IPS DF 6.9 (cell line): ENCODE data around the gene PRSS56.
"Not testable (repeated sequence)": the region's sequence is repeated elsewhere in the genome, so short reads cannot be mapped to it uniquely, and the experiment has no call there.

Source experiments
- DNase-seq: peaks from one replicate; pipeline ENCODE4 v3.0.0-alpha.2; 2013; ENCODE audit warnings: low read depth, low spot score
- H3K27ac ChIP-seq: one replicate; pipeline ENCODE4 v1.5.1; 2013; ENCODE audit warnings: low read length, control low read depth
- H3K27me3 ChIP-seq: 2 replicates; pipeline ENCODE4 v1.6.1; 2013; ENCODE audit warnings: mild to moderate bottlenecking, low read length; ENCODE audit not compliant: control insufficient read depth, insufficient read depth
- H3K36me3 ChIP-seq: 2 replicates; pipeline ENCODE4 v1.6.1; 2013; ENCODE audit warnings: low read length; ENCODE audit not compliant: control insufficient read depth, insufficient read depth
- H3K4me1 ChIP-seq: 2 replicates; pipeline ENCODE4 v1.6.1; 2013; ENCODE audit warnings: low read length; ENCODE audit not compliant: control insufficient read depth, insufficient read depth
- H3K4me3 ChIP-seq: 2 replicates; pipeline ENCODE4 v1.5.1; 2013; ENCODE audit warnings: mild to moderate bottlenecking, low read length
- H3K9me3 ChIP-seq: 2 replicates; pipeline ENCODE4 v1.6.1; 2013; ENCODE audit warnings: low read length, inconsistent platforms; ENCODE audit not compliant: control insufficient read depth, insufficient read depth
- WGBS: extraction: QIAGEN DNeasy Blood & Tissue Kit; methylation state at CpG from one replicate; pipeline ENCODE4 v1.1.7; 2013; ENCODE audit warnings: mixed read lengths, missing lambda C conversion rate; ENCODE audit not compliant: insufficient read length, insufficient coverage; 5-methylcytosine and 5-hydroxymethylcytosine counted together

Gene PRSS56

GRCh38 chr2:232556426-232556825, 36.2 kb downstream of the PRSS56 start:
- no peaks in the 10 kb centered on the region for H3K9me3 ChIP-seq
- H3K27me3 ChIP-seq: no peaks in the 10 kb centered on the region
- peaks cover 8% of the 10 kb centered on the region; the same call in 1 of the 2 replicates for H3K36me3 ChIP-seq
- no peak overlapping the region for H3K4me3 ChIP-seq
- no peak overlapping the region for H3K27ac ChIP-seq
- WGBS: no CpG with 5 or more reads among the region's 3 CpGs
- no peaks in the 10 kb centered on the region for H3K4me1 ChIP-seq
- no peak for DNase-seq

GRCh38 chr2:232562515-232563151, 42.4 kb downstream of the PRSS56 start:
- H3K36me3 ChIP-seq: peaks cover 11% of the 10 kb centered on the region; the same call in 1 of the 2 replicates
- DNase-seq: no peak
- no CpG with 5 or more reads among the region's 8 CpGs for WGBS

GRCh38 chr2:232563580-232563979, 43.4 kb downstream of the PRSS56 start:
- no peak for DNase-seq
- WGBS: no CpG with 5 or more reads among the region's 3 CpGs
- H3K9me3 ChIP-seq: no peaks in the 10 kb centered on the region
- H3K36me3 ChIP-seq: peaks cover 13% of the 10 kb centered on the region; the same call in 1 of the 2 replicates
- no peaks in the 10 kb centered on the region for H3K27me3 ChIP-seq
- no peaks in the 10 kb centered on the region for H3K4me1 ChIP-seq
- no peak overlapping the region for H3K4me3 ChIP-seq
- no peak overlapping the region for H3K27ac ChIP-seq

More at GRCh38 chr2:232562515-232563151, 42.4 kb downstream of the PRSS56 start:
- H3K4me1 ChIP-seq: no peaks in the 10 kb centered on the region
- H3K9me3 ChIP-seq: no peaks in the 10 kb centered on the region
- no peak overlapping the region for H3K4me3 ChIP-seq
- H3K27ac ChIP-seq: no peak overlapping the region
- no peaks in the 10 kb centered on the region for H3K27me3 ChIP-seq

GRCh38 chr2:232567721-232568120, 47.5 kb downstream of the PRSS56 start:
- DNase-seq: no peak
- Histone ChIP-seq H3K9me3 (no peaks in the 10 kb centered on the region), H3K36me3 (peaks cover 22% of the 10 kb centered on the region; the same call in 1 of the 2 replicates), H3K4me1 (no peaks in the 10 kb centered on the region), H3K4me3 (no peak overlapping the region), H3K27me3 (no peaks in the 10 kb centered on the region), H3K27ac (no peak overlapping the region)

GRCh38 chr2:232568161-232568560, 48.0 kb downstream of the PRSS56 start:
- H3K27ac ChIP-seq: no peak overlapping the region
- H3K4me3 ChIP-seq: no peak overlapping the region
- peaks cover 22% of the 10 kb centered on the region; the same call in 1 of the 2 replicates for H3K36me3 ChIP-seq
- H3K27me3 ChIP-seq: no peaks in the 10 kb centered on the region
- H3K9me3 ChIP-seq: no peaks in the 10 kb centered on the region
- no CpG with 5 or more reads among the region's 5 CpGs for WGBS
- no peaks in the 10 kb centered on the region for H3K4me1 ChIP-seq
- DNase-seq: no peak

- WGBS: no CpG with 5 or more reads among the region's 9 CpGs
- Histone ChIP-seq H3K9me3 (no peaks in the 10 kb centered on the region), H3K36me3 (peaks cover 25% of the 10 kb centered on the region; the same call in 1 of the 2 replicates), H3K4me1 (no peaks in the 10 kb centered on the region), H3K4me3 (no peak overlapping the region; the same call in 1 of the 2 replicates), H3K27ac (no peak overlapping the region), H3K27me3 (no peaks in the 10 kb centered on the region)
- no peak for DNase-seq
These were observed 49.4 kb downstream of the PRSS56 start for GRCh38 chr2:232569541-232569940.

- not testable (repeated sequence) for DNase-seq, H3K4me3 ChIP-seq, H3K27ac ChIP-seq, H3K27me3 ChIP-seq, H3K9me3 ChIP-seq, H3K4me1 ChIP-seq
- peaks cover 21% of the 10 kb centered on the region; the same call in 1 of the 2 replicates for H3K36me3 ChIP-seq
- WGBS: no CpG with 5 or more reads among the region's 6 CpGs
These were observed 50.3 kb downstream of the PRSS56 start for GRCh38 chr2:232570481-232570880.

- no CpG with 5 or more reads among the region's 7 CpGs for WGBS
- Histone ChIP-seq H3K27ac (no peak overlapping the region), H3K9me3 (no peaks in the 10 kb centered on the region), H3K4me1 (no peaks in the 10 kb centered on the region), H3K36me3 (peaks cover 21% of the 10 kb centered on the region; the same call in 1 of the 2 replicates), H3K4me3 (no peak overlapping the region), H3K27me3 (no peaks in the 10 kb centered on the region)
- no peak for DNase-seq
These were observed 50.9 kb downstream of the PRSS56 start for GRCh38 chr2:232571026-232571474.

- DNase-seq: no peak
- no peaks in the 10 kb centered on the region for H3K4me1 ChIP-seq
- no peak overlapping the region for H3K27ac ChIP-seq
- no peaks in the 10 kb centered on the region for H3K9me3 ChIP-seq
- no peak overlapping the region for H3K4me3 ChIP-seq
- peaks cover 15% of the 10 kb centered on the region; the same call in 1 of the 2 replicates for H3K36me3 ChIP-seq
- H3K27me3 ChIP-seq: no peaks in the 10 kb centered on the region
These were observed 52.9 kb downstream of the PRSS56 start for GRCh38 chr2:232573042-232573441.

- Histone ChIP-seq H3K4me3 (no peak overlapping the region), H3K9me3 (no peaks in the 10 kb centered on the region), H3K27ac (no peak overlapping the region), H3K27me3 (no peaks in the 10 kb centered on the region), H3K36me3 (peaks cover 12% of the 10 kb centered on the region; the same call in 1 of the 2 replicates), H3K4me1 (no peaks in the 10 kb centered on the region)
- DNase-seq: no peak
- no CpG with 5 or more reads among the region's 8 CpGs for WGBS
These were observed 53.7 kb downstream of the PRSS56 start for GRCh38 chr2:232573771-232574435.
